Myocyte (in vitro differentiated cells): ENCODE results near the gene YIF1B. TPM values are rescaled to one million over a fixed set of nuclear protein-coding genes. Genes with fewer than 3 reads are reported as not detected.
A peak's percentile ranks its signal among the peaks of the same experiment; 100 is the strongest.
"Not testable (repeated sequence)": the region's sequence is repeated elsewhere in the genome, so short reads cannot be mapped to it uniquely, and the experiment has no call there.

ENCODE experiments used
- DNase-seq: peaks from one replicate; pipeline ENCODE4 v3.0.0-alpha.2; 2012; ENCODE audit warnings: low read depth
- polyA plus RNA-seq: library from polyadenylated mRNA; unstranded; fragments of >200 nt; gene quantifications from one replicate; pipeline ENCODE4 v1.2.1, GENCODE V29; 2012; ENCODE audit warnings: missing spikeins
- total RNA-seq: library from RNA; depleted of rRNA; stranded (reverse); fragments of >200 nt; gene quantifications from 2 replicates; pipeline ENCODE4 v1.2.3, GENCODE V29; 2014

The YIF1B gene
- total RNA-seq: 51.6 and 68.5 TPM in 2 replicates
- 75.6 TPM for polyA plus RNA-seq

- peak; percentile 97 for DNase-seq
Observed at GRCh38 chr19:38315657-38316476, at the start of gene YIF1B. YIF1B (minus strand) TSS chr19:38315947; CDS start chr19:38315917, 30 bp downstream.

- not testable (repeated sequence) for DNase-seq
Observed at GRCh38 chr19:38362946-38363688, 47.4 kb upstream of the YIF1B start.

GRCh38 chr19:38362076-38362945, 46.6 kb upstream of the YIF1B start:
- DNase-seq: peak; percentile 55

GRCh38 chr19:38361633-38362075, 45.9 kb upstream of the YIF1B start:
- peak; percentile 65 for DNase-seq

- no peak for DNase-seq
Observed at GRCh38 chr19:38360839-38361631, 45.3 kb upstream of the YIF1B start.

- no peak for DNase-seq
Observed at GRCh38 chr19:38360351-38360750, 44.6 kb upstream of the YIF1B start.

GRCh38 chr19:38359242-38360021, 43.7 kb upstream of the YIF1B start:
- DNase-seq: no peak

GRCh38 chr19:38358071-38358470, 42.3 kb upstream of the YIF1B start:
- DNase-seq: no peak

GRCh38 chr19:38355728-38356725, 40.3 kb upstream of the YIF1B start:
- no peak for DNase-seq

- peak; percentile 32 for DNase-seq
Observed at GRCh38 chr19:38352611-38353010, 36.9 kb upstream of the YIF1B start.

GRCh38 chr19:38351865-38352395, 36.2 kb upstream of the YIF1B start:
- peak; percentile 64 for DNase-seq

GRCh38 chr19:38350883-38351282, 35.1 kb upstream of the YIF1B start:
- no peak for DNase-seq

- no peak for DNase-seq
Observed at GRCh38 chr19:38346837-38347236, 31.1 kb upstream of the YIF1B start.

GRCh38 chr19:38340927-38341326, 25.2 kb upstream of the YIF1B start:
- no peak for DNase-seq

GRCh38 chr19:38339011-38339410, 23.3 kb upstream of the YIF1B start:
- DNase-seq: peak; percentile 19

- DNase-seq: no peak
Observed at GRCh38 chr19:38337360-38337653, 21.6 kb upstream of the YIF1B start.

GRCh38 chr19:38336638-38337359, 21.1 kb upstream of the YIF1B start:
- DNase-seq: peak; percentile 90
